DOHH2 (cell line): ENCODE data around the gene SEMA3D.

ENCODE experiments used
- H3F3A ChIP-seq: fragments of 200-600 bp; sonication (generic), shearing (Covaris generic); 2 replicates; pipeline ENCODE4 v1.6.0; 2016; ENCODE audit warnings: antibody characterized with exemption, mild to moderate bottlenecking; ENCODE audit not compliant: control insufficient read depth, insufficient read depth
- H3K27ac ChIP-seq: fragments of 200-600 bp; sonication (generic); 2 replicates; pipeline ENCODE4 v1.5.1; 2014; ENCODE audit warnings: low read depth, mild to moderate bottlenecking, low read length, moderate library complexity
- H3K27me3 ChIP-seq: fragments of 200-600 bp; sonication (generic); 2 replicates; pipeline ENCODE4 v1.6.1; 2014; ENCODE audit warnings: mild to moderate bottlenecking, low read length, mixed read lengths; ENCODE audit not compliant: control insufficient read depth
- H3K36me3 ChIP-seq: fragments of 200-600 bp; sonication (generic); 2 replicates; pipeline ENCODE4 v1.6.1; 2014; ENCODE audit warnings: mild to moderate bottlenecking, low read length, moderate library complexity, mixed read lengths; ENCODE audit not compliant: control insufficient read depth
- H3K4me1 ChIP-seq: fragments of 200-600 bp; sonication (generic); 2 replicates; pipeline ENCODE4 v1.6.1; 2014; ENCODE audit warnings: mild to moderate bottlenecking, low read length, mixed read lengths; ENCODE audit not compliant: control insufficient read depth
- H3K4me2 ChIP-seq: fragments of 200-600 bp; sonication (generic); 2 replicates; pipeline ENCODE4 v1.6.0; 2014; ENCODE audit warnings: mild to moderate bottlenecking, low read length, moderate library complexity
- H3K4me3 ChIP-seq: fragments of 200-600 bp; sonication (generic); 2 replicates; pipeline ENCODE4 v1.5.1; 2014; ENCODE audit warnings: mild to moderate bottlenecking, low read length, mixed read lengths
- H3K79me2 ChIP-seq: fragments of 200-600 bp; sonication (generic); 2 replicates; pipeline ENCODE4 v1.6.1; 2014; ENCODE audit warnings: mild to moderate bottlenecking, low read length, mixed read lengths; ENCODE audit not compliant: control insufficient read depth
- H3K9me2 ChIP-seq: fragments of 200-600 bp; sonication (generic); replicated peaks from 2 replicates; pipeline ENCODE4 v1.6.1; 2014; ENCODE audit warnings: mild to moderate bottlenecking, low read length, mixed read lengths; ENCODE audit not compliant: control insufficient read depth
- H3K9me3 ChIP-seq: fragments of 200-600 bp; sonication (generic); 2 replicates; pipeline ENCODE4 v1.6.1; 2014; ENCODE audit warnings: antibody characterized with exemption, low read length, mixed read lengths; ENCODE audit not compliant: control insufficient read depth, insufficient read depth
- H4K20me1 ChIP-seq: fragments of 200-600 bp; sonication (generic); 2 replicates; pipeline ENCODE4 v1.6.0; 2014; ENCODE audit warnings: low read depth, mild to moderate bottlenecking, antibody characterized with exemption, low read length, moderate library complexity; ENCODE audit not compliant: control insufficient read depth, insufficient read depth
- EZH2phosphoT487 ChIP-seq: fragments of 200-600 bp; sonication (generic); IDR thresholded peaks from 2 replicates; pipeline ENCODE4 v1.6.1; 2017; ENCODE audit warnings: borderline replicate concordance, mild to moderate bottlenecking, antibody characterized with exemption, low read length, moderate library complexity, mixed read lengths
- TF ChIP-seq, protein P1 (sequence below): fragments of 200-600 bp; sonication (generic); IDR thresholded peaks from one replicate; pipeline ENCODE4 v1.5.1; 2014; ENCODE audit warnings: antibody characterized with exemption, mild to moderate bottlenecking, low read depth, low read length; ENCODE audit not compliant: poor library complexity, severe bottlenecking

SEMA3D gene

DNA sequence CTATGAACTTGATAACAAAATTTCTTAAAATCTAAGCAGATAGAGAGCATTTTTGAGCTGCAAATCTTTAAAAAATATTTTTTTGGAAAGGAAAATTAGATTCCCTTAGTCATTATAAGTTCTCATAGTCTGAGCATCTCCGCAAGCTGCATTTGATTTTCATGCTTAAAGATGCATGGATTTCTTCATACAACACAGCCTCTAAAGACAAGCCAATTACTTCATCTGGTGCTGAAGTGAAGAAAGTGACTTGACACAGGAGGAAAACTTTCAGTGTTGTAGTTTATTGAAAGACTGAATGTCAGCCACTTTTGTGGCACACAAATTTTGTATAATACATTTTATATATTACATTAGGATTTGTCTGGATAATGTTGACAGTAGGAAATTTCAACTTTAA is 22.5 kb downstream of the SEMA3D start:
- Histone ChIP-seq H4K20me1 (no peaks in the 10 kb centered on the region; the same call in 1 of the 2 replicates), H3K36me3 (no peaks in the 10 kb centered on the region), H3K27ac (no peak overlapping the region), H3K4me3 (no peak overlapping the region), H3K4me2 (no peak overlapping the region), H3K27me3 (no peaks in the 10 kb centered on the region), H3F3A (no peaks in the 10 kb centered on the region), H3K79me2 (no peaks in the 10 kb centered on the region), H3K9me3 (no peaks in the 10 kb centered on the region), H3K9me2 (peaks cover 4% of the 10 kb centered on the region; the same call in 1 of the 2 replicates), H3K4me1 (no peaks in the 10 kb centered on the region)
- no peak for TF ChIP-seq EZH2phosphoT487
- TF ChIP-seq, protein P1, sequence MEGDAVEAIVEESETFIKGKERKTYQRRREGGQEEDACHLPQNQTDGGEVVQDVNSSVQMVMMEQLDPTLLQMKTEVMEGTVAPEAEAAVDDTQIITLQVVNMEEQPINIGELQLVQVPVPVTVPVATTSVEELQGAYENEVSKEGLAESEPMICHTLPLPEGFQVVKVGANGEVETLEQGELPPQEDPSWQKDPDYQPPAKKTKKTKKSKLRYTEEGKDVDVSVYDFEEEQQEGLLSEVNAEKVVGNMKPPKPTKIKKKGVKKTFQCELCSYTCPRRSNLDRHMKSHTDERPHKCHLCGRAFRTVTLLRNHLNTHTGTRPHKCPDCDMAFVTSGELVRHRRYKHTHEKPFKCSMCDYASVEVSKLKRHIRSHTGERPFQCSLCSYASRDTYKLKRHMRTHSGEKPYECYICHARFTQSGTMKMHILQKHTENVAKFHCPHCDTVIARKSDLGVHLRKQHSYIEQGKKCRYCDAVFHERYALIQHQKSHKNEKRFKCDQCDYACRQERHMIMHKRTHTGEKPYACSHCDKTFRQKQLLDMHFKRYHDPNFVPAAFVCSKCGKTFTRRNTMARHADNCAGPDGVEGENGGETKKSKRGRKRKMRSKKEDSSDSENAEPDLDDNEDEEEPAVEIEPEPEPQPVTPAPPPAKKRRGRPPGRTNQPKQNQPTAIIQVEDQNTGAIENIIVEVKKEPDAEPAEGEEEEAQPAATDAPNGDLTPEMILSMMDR: no peak

DNA sequence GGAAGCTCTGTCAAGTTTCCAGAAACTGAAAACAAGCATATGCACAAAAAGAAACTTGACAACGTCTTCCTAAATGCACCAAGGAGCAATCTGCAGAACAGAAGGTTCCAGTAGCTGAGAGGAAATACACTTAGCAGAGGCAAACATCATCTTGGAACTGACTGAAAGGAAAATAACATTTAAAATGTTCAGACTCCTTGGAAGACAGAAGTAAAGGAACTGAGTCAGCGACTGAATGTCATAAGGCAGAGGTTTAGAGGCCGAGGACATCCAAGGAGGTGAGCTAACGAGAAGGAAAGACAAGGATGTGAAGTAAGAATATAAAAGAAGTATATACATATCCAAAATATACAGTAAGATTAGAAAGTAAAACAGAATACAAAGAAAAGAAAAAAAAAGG is 24.1 kb downstream of the SEMA3D start:
- Histone ChIP-seq H3K4me2 (no peak overlapping the region), H3K27me3 (no peaks in the 10 kb centered on the region), H3K79me2 (no peaks in the 10 kb centered on the region), H3K4me1 (no peaks in the 10 kb centered on the region), H3K27ac (no peak overlapping the region), H3K9me2 (peaks cover 1% of the 10 kb centered on the region; the same call in 1 of the 2 replicates), H3K9me3 (no peaks in the 10 kb centered on the region), H3K36me3 (no peaks in the 10 kb centered on the region), H4K20me1 (no peaks in the 10 kb centered on the region; the same call in 1 of the 2 replicates), H3F3A (no peaks in the 10 kb centered on the region), H3K4me3 (no peak overlapping the region)
- no peak for TF ChIP-seq EZH2phosphoT487
- TF ChIP-seq, protein P1: no peak

DNA sequence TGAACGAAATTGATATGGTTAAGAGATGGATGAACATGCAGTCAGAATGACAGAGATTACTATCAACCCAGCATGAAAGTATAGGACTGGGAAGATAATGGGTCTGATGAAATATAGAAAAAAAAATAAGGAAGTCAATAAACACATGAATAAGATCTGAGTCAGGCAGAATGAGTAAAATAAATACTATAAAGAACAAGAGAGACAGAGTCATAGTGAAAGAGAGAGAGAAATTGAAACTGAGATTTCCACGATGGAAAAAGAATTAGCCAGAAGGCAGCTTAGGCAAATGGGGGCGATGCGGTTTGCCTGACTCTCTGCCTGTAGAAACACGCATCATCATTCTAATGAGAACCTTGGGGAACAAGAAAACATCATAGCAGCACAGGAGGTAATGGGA is 26.6 kb downstream of the SEMA3D start:
- no peaks in the 10 kb centered on the region for H3K36me3 ChIP-seq
- no peaks in the 10 kb centered on the region for H3F3A ChIP-seq
- no peak for TF ChIP-seq EZH2phosphoT487
- TF ChIP-seq, protein P1: no peak
- H3K9me2 ChIP-seq: no peaks in the 10 kb centered on the region
- H3K9me3 ChIP-seq: no peaks in the 10 kb centered on the region
- H3K79me2 ChIP-seq: no peaks in the 10 kb centered on the region
- no peak overlapping the region for H3K27ac ChIP-seq
- H4K20me1 ChIP-seq: no peaks in the 10 kb centered on the region
- no peaks in the 10 kb centered on the region for H3K27me3 ChIP-seq
- no peaks in the 10 kb centered on the region for H3K4me1 ChIP-seq
- no peak overlapping the region for H3K4me3 ChIP-seq
- no peak overlapping the region for H3K4me2 ChIP-seq
